ENCODE measurements around the gene PDZD11.
"Not testable (repeated sequence)": the region's sequence is repeated elsewhere in the genome, so short reads cannot be mapped to it uniquely, and the experiment has no call there.

The PDZD11 gene

DNA sequence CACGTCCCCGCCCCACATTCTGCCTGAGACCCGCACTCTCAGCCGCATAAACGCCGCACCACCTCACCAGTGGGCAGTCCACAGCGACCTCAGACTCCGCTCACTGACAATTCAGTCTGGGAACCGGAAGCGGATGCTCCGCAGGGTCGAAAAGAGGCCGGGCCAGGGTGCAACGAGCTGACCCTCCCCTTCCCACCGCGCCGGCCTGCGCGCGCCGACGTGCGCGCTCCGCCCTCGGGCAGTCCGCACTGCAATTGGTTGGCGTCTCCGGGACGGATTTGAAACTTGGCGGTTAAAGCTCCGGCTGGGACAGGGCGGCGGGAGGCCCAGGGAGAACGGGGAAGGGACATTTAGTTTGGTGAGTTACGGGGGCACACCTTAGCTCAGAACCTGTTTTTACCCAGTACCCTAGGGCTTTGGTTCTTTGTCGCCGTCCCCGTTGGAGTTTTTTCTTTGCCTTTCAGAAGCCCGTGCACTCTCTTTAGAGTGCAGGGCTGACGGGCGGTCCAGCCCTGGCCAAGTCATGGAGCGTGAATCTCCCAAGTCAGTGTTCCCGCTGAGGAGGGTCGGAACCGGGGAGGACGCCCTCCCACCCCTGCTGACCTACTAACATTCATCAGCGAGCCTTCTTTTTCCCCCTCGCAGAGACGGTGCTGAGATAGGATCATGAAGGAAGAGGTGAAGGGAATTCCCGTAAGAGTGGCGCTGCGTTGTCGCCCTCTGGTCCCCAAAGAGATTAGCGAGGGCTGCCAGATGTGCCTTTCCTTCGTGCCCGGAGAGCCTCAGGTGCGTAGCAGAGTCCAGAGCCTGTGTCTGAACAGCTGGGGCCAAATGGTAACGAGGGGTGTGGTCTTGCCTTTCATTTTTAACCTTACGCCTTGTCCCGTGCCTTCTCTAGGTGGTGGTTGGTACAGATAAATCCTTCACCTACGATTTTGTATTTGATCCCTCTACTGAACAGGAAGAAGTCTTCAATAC, at the start of gene PDZD11, which contains the start of gene KIF4A:
Gene PDZD11, minus strand, starts transcription at position 135 of the 978 bp plus-strand sequence. CDS start 586 bp downstream, outside the sequence.
Gene KIF4A, plus strand, starts transcription at position 312 of the 978 bp plus-strand sequence. Its CDS starts 355 bp downstream, at position 667.
- peak; percentile 64 for DNase-seq

DNA sequence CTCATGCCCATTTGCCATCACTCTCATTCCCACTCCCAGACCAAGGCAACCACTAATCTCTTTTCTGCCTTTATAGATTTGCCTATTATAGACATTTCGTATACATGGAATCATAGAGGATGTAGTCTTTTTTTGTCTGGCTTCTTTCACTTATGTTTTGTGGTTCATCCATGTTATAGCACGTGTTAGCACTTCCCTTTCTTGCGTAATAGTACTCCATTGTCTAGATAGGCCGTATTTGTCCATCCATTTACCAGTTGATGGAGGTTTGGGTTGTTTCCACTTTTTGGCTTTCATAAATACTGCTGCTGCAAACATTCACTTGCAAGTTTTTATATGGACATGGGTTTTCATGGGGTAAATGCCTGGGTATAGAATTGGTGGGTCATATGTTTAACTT, 48.6 kb upstream of the PDZD11 start:
- DNase-seq: no peak

DNA sequence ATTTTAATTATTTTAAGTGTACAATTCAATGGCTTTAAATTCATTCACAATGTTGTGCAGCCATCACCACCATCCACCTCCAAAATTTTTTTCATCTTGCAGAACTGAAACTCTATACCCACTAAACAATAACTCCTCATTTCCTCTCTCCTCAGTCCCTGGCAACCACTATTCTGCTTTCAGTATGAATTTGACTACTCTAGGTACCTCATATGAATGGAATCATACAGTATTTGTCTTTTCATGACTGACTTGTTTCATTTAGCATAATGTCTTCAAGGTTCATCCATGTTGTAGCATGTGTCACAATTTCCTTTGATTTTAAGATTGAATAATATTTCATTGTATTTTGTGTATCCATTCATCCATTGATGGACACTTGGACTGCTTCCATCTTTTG, 47.0 kb upstream of the PDZD11 start:
- DNase-seq: no peak

DNA sequence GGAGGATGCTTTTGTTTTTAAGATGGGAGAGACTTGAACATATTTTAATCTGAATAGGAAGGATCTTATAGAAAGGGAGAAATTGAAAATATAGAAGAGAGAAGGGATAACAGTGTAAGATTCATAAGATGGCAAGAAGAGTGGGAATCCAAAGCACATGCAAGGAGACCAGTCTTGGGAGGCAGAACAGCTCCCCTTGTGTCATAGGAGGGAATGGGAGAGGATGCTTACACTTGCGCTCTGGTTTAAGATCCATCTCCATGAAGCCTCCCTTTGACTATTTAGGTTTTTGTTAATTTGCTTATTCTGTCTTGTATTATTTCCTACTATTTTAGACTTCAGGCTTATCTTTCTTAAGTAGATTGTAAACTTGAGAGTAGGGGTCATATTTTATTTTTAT, 42.9 kb upstream of the PDZD11 start:
- DNase-seq: no peak

DNA sequence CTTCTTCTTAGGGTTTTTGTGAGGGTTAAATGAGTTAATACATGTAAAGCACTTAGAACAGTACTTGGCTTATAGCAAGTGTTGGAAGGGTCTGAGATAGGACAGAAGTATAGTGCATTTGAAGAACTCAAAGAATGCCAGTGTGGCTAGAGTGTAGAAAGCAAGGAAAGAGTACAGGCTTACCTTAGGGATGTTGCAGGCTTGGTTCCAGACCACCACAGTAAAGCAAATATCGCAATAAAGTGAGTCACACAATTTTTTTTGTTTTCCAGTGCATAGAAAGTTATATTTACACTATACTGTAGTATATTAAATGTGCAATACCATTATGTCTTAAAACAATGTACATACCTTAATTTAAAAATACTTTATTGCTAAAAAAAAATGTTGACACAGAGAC, 41.4 kb upstream of the PDZD11 start:
- DNase-seq: no peak

DNA sequence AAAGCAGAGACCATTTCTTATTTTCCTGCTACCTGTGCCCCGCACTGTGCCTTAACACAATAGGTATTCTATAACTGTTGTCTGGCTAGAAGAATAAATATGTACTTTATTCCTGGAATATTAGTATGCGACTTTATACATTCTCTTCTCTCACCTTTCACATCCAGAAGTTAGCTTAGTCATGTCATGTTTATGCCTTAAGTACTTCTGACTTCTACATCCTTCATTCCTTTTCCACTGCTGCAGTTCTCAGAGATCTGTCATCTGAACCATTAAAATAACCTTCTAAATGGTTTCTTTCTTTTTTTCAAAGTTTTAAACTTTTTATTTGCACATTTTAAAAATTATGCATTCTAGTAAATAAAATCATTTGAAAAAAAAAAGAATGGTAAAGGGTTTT, 34.6 kb upstream of the PDZD11 start:
- no peak for DNase-seq

DNA sequence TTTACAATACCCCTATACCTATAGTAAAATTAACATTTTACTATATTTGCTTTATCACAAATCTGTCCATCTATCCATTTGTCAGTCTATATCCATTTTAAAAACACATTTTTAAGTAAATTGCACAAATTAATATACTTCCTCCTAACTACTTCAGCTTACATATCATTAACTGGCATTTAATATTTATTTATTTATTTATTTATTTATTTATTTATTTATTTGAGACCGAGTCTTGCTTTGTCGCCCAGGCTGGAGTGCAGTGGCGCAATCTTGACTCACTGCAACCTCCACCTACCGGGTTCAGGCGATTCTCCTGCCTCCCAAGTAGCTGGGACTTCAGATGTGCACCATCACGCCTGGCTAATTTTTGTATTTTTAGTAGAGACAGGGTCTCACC, 33.9 kb upstream of the PDZD11 start:
- DNase-seq: not testable (repeated sequence)

- no peak for DNase-seq
Measured at GRCh38 chrX:70322784-70323183, 33.1 kb upstream of the PDZD11 start.

- no peak for DNase-seq
Measured at GRCh38 chrX:70313503-70313902, 23.8 kb upstream of the PDZD11 start.

- no peak for DNase-seq
Measured at GRCh38 chrX:70301716-70302115, 12.0 kb upstream of the PDZD11 start.

DNA sequence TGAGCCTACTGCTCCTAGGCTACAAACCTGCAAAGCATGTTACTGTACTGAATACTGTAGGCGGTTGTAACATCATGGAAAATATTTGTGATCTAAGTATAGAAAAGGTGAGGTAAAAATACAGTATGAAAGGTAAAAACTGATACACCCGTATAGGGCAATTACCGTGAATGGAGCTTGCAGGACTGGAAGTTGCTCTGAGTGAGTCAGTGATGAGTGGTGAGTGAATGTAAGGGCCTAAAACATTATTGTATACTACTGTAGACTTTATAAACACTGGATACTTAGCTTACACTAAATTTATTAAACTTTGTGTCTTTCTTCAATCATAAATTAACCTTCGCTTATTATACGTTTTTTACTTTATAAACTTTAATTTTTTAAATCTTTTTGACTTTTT, 3.9 kb upstream of the PDZD11 start:
- DNase-seq: no peak

DNA sequence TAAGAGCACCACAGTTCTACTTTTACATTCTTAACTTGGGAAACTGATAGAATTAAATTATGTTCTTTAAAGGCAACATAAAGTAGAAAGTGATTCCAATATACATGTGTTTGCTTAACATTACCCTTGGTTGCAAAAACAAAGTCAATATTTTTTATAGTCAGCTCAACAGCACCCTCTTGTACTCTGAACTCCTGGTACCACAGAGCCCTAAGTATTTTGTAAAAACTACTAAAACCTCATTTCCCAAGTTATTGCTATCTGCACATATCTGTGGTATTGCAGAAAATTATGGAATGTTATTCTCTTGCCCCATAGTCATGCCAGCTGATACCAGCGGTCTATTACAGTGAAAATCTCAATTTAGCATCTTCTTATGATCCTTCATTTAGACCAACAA, 3.1 kb upstream of the PDZD11 start:
- DNase-seq: no peak

DNA sequence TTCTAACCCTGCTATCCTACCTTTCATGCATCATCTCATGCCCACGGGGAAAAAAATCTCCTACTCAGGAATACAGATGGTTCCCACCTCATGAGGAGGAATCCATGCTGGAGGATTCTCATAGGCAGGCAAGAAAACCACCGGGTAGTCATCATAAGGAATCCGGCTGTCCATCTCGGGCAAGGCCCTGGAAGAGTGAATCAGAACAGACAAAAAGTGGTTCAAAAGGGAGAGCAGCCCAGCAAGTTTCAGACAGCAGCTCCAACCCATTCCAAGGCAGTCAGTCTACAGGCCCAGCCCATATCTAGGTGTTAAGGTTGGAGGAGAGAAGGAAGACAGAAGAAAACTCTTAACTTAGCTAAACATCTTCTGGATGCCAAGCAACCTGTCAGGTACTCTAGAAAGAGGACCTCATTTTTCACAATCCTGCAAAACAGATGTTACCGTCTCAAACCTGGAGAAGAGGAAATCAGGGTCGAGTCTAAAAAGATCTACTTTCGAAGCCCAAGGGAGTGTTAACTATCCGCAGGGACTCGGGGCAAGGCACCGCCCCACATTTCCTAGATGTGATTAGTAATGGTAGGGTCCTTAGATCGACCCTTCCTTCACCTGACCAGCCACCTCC, 447 bp downstream of the PDZD11 start:
- DNase-seq: no peak

- no peak for DNase-seq
Measured at GRCh38 chrX:70281951-70282350, 7.8 kb downstream of the PDZD11 start, which contains the start of gene RAB41. Gene RAB41, plus strand, starts transcription at chrX:70282172. Its CDS starts 46 bp downstream, at chrX:70282218.

GRCh38 chrX:70280573-70280972, 9.2 kb downstream of the PDZD11 start:
- DNase-seq: no peak

GRCh38 chrX:70279081-70279480, 10.6 kb downstream of the PDZD11 start:
- no peak for DNase-seq

DNA sequence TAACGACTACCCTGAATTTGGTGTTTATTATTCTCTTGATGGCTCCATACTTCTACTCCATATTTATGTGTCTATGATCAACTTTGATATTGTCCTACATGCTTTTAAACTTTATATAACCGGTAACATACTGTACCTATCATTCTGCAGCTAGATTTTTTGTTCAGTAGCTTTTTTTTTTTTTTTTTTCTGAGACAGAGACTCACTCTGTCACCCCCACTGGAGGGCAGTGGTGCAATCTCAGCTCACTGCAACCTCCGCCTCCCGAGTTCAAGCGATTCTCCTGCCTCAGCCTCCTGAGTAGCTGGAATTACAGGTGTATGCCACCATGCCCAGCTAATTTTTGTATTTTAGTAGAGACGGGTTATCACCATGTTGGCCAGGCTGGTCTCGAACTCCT, 15.7 kb downstream of the PDZD11 start:
- not testable (repeated sequence) for DNase-seq

- no peak for DNase-seq
Measured at GRCh38 chrX:70268034-70268433, 21.7 kb downstream of the PDZD11 start, which contains the start of gene ARR3. Gene ARR3, plus strand, starts transcription at chrX:70268334. Its CDS starts 1,052 bp downstream, at chrX:70269386.

- no peak for DNase-seq
Measured at GRCh38 chrX:70264784-70265183, 24.9 kb downstream of the PDZD11 start.

- peak; percentile 20 for DNase-seq
Measured at GRCh38 chrX:70262952-70263567, 26.7 kb downstream of the PDZD11 start.

DNA sequence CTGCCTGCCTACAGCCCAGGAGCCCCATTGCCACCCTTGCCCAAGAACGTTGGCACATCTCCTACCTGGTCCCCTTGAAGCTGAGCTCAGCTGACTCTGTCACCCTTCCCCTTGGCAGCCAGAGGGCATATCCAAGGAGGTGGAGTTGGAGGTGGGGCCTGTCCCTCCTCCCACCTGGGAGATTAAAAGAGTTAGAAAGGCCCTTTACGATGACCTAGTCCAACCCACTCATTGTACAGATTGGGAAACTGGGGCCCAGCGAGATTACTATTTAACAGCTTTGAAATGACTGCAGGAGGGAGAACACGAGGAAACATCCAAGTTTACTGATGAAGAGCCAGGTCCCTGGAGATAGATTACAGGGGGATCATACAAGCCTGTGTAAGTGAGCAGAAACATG, 29.6 kb downstream of the PDZD11 start, which contains the start of gene P2RY4:
Gene P2RY4, minus strand, starts transcription at position 101 of the 400 bp plus-strand sequence. CDS start 580 bp downstream, outside the sequence.
- DNase-seq: no peak

DNA sequence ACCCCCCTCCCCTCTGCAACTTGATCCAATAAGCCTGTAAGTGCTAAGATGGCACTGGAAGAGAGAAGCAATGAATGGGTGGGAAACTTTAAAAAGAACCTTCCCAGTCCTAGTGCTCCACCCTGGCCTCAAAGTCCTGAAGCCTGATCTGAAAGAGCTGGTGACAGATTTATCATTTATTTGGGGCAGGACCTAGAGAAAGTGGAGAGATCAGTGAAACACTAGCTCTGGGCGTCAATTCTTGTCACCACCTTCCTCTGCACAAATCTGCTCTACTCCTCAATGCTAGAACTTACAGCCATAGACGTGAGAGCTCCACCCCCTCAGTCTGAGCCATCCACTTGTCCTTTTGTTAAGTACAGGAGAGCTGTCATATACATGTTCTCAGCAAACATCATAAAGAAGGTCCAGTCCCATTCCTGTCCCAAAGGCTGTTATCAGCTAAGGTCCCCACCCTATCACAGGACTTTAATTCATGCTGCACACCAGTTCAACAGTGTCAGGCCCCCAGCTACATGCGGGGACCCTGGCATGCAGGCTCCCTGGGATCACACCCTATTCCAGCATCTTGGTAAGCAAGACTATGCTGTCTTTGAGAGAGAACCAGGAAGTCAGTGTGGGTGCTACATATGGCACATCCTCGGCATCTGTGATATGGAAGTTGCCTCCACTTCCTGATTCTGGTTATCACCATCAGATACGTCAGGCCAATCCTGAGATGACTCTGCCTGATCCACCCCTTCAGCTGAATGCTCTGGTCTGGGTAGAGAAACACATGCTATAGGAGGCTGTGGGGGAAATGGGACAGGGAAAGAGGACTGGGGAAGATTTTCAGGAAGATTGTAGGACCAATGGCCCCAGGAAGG, 32.1 kb downstream of the PDZD11 start:
- DNase-seq: no peak

Data from NCI-H1105 treated with DMSO at 0.1 percent for 48 hours (cell line).